K562 (cell line): ENCODE data around the gene CPA3.

Source experiments
- CBX8 ChIP-seq: fragments of 200-600 bp; sonication (generic); IDR thresholded peaks from 2 replicates; pipeline ENCODE4 v1.6.1; 2012; ENCODE audit warnings: borderline replicate concordance, mixed run types, low read depth, mild to moderate bottlenecking, moderate library complexity, mixed read lengths, low read length, control low read depth, inconsistent platforms; ENCODE audit not compliant: poor library complexity, severe bottlenecking; ENCODE audit errors: extremely low read depth
- CEBPB ChIP-seq: fragments of 450-650 bp; IDR thresholded peaks from 2 replicates; pipeline ENCODE4 v1.6.1; 2016; ENCODE audit warnings: missing genetic modification characterization, missing compliant biosample characterization
- CHCHD3 ChIP-seq: fragments of 250-450 bp; sonication (Bioruptor Pico); IDR thresholded peaks from 2 replicates; pipeline ENCODE4 v2.1.2; 2022; ENCODE audit warnings: mild to moderate bottlenecking
- EP300 ChIP-seq: IDR thresholded peaks from 2 replicates; pipeline ENCODE4 v1.6.1; 2012; ENCODE audit warnings: low read length, improper control_type of control experiment
- HMGN3 ChIP-seq: IDR thresholded peaks from 2 replicates; pipeline ENCODE4 v1.6.1; 2011; ENCODE audit warnings: borderline replicate concordance, low read depth, mild to moderate bottlenecking, mixed read lengths, low read length; ENCODE audit not compliant: insufficient read length; ENCODE audit errors: extremely low read depth
- MTA2 ChIP-seq: fragments of 450-650 bp; IDR thresholded peaks from 2 replicates; pipeline ENCODE4 v1.6.1; 2016; ENCODE audit warnings: low read depth
- TF ChIP-seq, protein P1 (sequence below): sonication (generic); formaldehyde crosslinking; IDR thresholded peaks from 2 replicates; pipeline ENCODE4 v1.8.0; 2023; ENCODE audit warnings: mild to moderate bottlenecking, missing genetic modification reagents
- TF ChIP-seq, protein P2 (sequence below): sonication (generic); formaldehyde crosslinking; IDR thresholded peaks from 2 replicates; pipeline ENCODE4 v1.9.0; 2022; ENCODE audit warnings: mild to moderate bottlenecking, missing genetic modification reagents

DNA sequence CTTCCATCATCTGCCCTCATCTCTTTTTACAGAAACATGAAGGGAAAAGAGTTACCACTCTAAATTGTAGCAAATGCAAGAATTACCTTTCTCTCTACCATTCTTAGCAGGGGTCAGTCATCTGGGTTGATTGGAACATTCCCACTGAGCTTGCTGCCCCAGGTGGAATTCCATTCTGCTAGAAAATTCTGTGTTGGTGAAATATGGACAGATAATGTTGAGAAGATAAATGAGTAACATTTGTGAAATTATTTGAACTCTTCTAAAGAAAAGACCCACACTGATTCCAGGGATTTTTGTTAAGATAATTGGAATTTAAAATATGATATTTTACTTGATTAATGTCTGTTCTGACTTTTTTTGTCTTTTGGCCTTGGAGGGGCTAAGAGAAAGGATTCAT is 11.0 kb upstream of the CPA3 start:
- TF ChIP-seq CHCHD3: no peak
- no peak for TF ChIP-seq HMGN3
- TF ChIP-seq, protein P1, sequence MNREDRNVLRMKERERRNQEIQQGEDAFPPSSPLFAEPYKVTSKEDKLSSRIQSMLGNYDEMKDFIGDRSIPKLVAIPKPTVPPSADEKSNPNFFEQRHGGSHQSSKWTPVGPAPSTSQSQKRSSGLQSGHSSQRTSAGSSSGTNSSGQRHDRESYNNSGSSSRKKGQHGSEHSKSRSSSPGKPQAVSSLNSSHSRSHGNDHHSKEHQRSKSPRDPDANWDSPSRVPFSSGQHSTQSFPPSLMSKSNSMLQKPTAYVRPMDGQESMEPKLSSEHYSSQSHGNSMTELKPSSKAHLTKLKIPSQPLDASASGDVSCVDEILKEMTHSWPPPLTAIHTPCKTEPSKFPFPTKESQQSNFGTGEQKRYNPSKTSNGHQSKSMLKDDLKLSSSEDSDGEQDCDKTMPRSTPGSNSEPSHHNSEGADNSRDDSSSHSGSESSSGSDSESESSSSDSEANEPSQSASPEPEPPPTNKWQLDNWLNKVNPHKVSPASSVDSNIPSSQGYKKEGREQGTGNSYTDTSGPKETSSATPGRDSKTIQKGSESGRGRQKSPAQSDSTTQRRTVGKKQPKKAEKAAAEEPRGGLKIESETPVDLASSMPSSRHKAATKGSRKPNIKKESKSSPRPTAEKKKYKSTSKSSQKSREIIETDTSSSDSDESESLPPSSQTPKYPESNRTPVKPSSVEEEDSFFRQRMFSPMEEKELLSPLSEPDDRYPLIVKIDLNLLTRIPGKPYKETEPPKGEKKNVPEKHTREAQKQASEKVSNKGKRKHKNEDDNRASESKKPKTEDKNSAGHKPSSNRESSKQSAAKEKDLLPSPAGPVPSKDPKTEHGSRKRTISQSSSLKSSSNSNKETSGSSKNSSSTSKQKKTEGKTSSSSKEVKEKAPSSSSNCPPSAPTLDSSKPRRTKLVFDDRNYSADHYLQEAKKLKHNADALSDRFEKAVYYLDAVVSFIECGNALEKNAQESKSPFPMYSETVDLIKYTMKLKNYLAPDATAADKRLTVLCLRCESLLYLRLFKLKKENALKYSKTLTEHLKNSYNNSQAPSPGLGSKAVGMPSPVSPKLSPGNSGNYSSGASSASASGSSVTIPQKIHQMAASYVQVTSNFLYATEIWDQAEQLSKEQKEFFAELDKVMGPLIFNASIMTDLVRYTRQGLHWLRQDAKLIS: no peak
- TF ChIP-seq EP300: no peak
- no peak for TF ChIP-seq MTA2
- TF ChIP-seq, protein P2, sequence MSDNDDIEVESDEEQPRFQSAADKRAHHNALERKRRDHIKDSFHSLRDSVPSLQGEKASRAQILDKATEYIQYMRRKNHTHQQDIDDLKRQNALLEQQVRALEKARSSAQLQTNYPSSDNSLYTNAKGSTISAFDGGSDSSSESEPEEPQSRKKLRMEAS (CRISPR knock-in tag): no peak
- TF ChIP-seq CEBPB: no peak
- no peak for TF ChIP-seq CBX8
